ENCODE data around the gene TRMT2A. TPM values are rescaled to one million over a fixed set of nuclear protein-coding genes. Genes with fewer than 3 reads are reported as not detected.

TRMT2A gene
- total and polyA plus RNA-seq, 2 of the 8 experiments (the other 6 are each of a cell fraction or from before 2014, with no cell fraction given): 44.9 to 50.3 TPM

DNA sequence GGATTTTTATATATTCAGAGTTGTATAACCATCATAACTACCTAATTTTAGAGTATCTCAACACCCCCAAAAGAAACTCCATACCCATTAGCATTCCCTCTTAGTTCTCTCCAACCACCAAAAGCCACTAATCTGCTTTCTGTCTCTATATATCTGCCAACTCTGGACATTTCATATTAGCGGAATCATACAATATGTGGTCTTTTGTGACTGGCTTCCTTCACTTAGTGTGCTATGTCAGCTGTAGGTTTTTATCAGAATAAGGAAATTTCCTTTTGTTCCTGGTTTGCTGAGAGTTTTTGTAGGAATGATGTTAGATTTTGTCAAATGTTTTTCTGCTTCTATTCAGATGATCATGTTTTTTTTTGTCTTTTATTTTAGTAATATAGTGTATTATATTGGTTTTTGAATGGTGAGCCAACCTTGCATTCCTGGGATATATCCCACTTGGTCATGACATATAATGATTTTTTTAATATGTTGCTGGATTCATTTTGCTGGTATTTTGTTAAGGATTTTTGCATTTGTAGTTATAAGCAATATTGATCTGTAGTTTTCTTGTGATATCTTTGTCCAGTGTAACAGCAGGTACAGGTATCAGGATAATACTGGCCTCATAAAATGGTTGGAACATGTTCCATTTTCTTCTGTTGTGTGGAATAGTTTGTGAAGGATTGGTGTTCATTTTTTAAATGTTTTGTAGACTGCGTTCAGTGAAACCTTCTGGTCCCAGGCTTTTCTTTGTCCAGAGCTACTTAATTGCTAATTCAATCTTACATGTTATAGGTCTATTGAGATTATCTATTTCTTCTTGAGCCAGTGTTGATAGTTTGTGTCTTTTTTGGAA, 20.2 kb downstream of the TRMT2A start:
- Histone ChIP-seq H3K9ac (replicated peaks in 1 of 4; ENCODE audit: extremely low read depth in 1 of 4, low read depth in 3 of 4, low read length in 3 of 4) (no peak overlapping the region), H3K4me1 (replicated peaks in 1 of 4; ENCODE audit: control insufficient read depth in 3 of 4, insufficient read depth in 4 of 4, low read length in 3 of 4) (peaks cover 0 to 6% (median 0%) of the 10 kb centered on the region in 4 experiments; a peak in 3 of 7 replicates), H2BK120ac (replicated peaks; ENCODE audit: low read depth, low read length) (no peak overlapping the region), H3K79me1 (ENCODE audit: low read depth, low read length) (peaks cover 9% of the 10 kb centered on the region), H4K8ac (ENCODE audit: extremely low read depth, insufficient read depth, low read length) (no peak overlapping the region), H3K14ac (ENCODE audit: insufficient read length) (no peak overlapping the region), H4K20me1 (replicated peaks in 1 of 2; ENCODE audit: control insufficient read depth in 1 of 2, insufficient read depth in 2 of 2, low read length in 2 of 2) (peaks cover 10 to 24% of the 10 kb centered on the region in 2 experiments), H3K23ac (ENCODE audit: insufficient read length) (no peak overlapping the region), H3K4me2 (ENCODE audit: insufficient read depth in 1 of 2, low read depth in 2 of 2, low read length in 2 of 2) (no peak overlapping the region), H3K23me2 (ENCODE audit: low read depth, low read length) (no peaks in the 10 kb centered on the region), H4K91ac (replicated peaks; ENCODE audit: insufficient read length, low read length) (no peak overlapping the region), H3K27me3 (replicated peaks in 1 of 4; ENCODE audit: control insufficient read depth in 3 of 4, extremely low read depth in 1 of 4, insufficient read depth in 3 of 4, low read length in 3 of 4) (no peaks in the 10 kb centered on the region), H3K9me3 (ENCODE audit: insufficient read depth in 2 of 2, low read depth in 1 of 2, low read length in 1 of 2) (no peaks in the 10 kb centered on the region), H4K5ac (ENCODE audit: insufficient read length, low read depth, low read length) (no peak overlapping the region), H3K4ac (replicated peaks; ENCODE audit: insufficient read length, low read depth, low read length) (no peak overlapping the region), H2BK15ac (ENCODE audit: low read length) (no peak overlapping the region), H2BK12ac (ENCODE audit: low read depth, low read length) (no peak overlapping the region), H2BK5ac (ENCODE audit: low read depth, low read length) (no peak overlapping the region), H3K4me3 (ENCODE audit: extremely low read depth in 1 of 4, insufficient read depth in 2 of 4, low read depth in 3 of 4, low read length in 4 of 4) (no peak overlapping the region), H3K79me2 (ENCODE audit: control insufficient read depth in 1 of 2, insufficient read depth in 2 of 2, low read length in 2 of 2) (peaks cover 0 to 32% of the 10 kb centered on the region in 2 experiments; a peak in 3 of 4 replicates), H3K27ac (ENCODE audit: low read depth, low read length) (no peak overlapping the region), H2AFZ (ENCODE audit: low read length) (no peak overlapping the region), H3K56ac (replicated peaks; ENCODE audit: insufficient read length, low read depth, low read length) (no peak overlapping the region), H2BK20ac (ENCODE audit: low read length) (no peak overlapping the region), H3K36me3 (ENCODE audit: control insufficient read depth in 2 of 4, insufficient read depth in 4 of 4, low read length in 3 of 4) (peaks cover 28 to 97% (median 66%) of the 10 kb centered on the region in 4 experiments), H3K18ac (ENCODE audit: extremely low read depth, low read length) (no peak overlapping the region), H2AK5ac (ENCODE audit: low read depth, low read length) (no peak overlapping the region)
- ChIA-PET CTCF (ENCODE audit: partially characterized antibody) (interaction anchor here (1.0 to 1.8 kb wide), 6 partner anchors 9 to 125 kb away, joined by 3 to 7 read pairs (median 4); no protein-coding TSS in a partner anchor), POLR2A (ENCODE audit: partially characterized antibody) (interaction anchor here (1.0 to 29.4 kb wide), 8 partner anchors 9 to 31 kb away, joined by 3 to 598 read pairs (median 4); partner anchors contain the start of genes RANBP1 and TRMT2A)
- DNase-seq (ENCODE audit: low read depth in 1 of 2, low spot score in 2 of 2) (no peak), FAIRE-seq (no peak)
- 98% methylated on average over 2 of the region's 2 CpGs; no CpG with 5 or more reads in 1 of the 2 experiments for WGBS, 2 experiments (ENCODE audit: extremely low coverage in 1 of 2, insufficient coverage in 1 of 2, insufficient read length in 1 of 2, insufficient replicate concordance in 2 of 2, low coverage in 1 of 2, low lambda C conversion rate in 2 of 2, missing lambda C conversion rate in 1 of 2)
- TF ChIP-seq RAD21 (IDR thresholded peaks at IDR 0.05 in 1 of 2, conservative IDR thresholded peaks at IDR 0.05 in 1 of 2; ENCODE audit: low read depth in 2 of 2, low read length in 2 of 2) (no peak), SIRT6 (IDR thresholded peaks at IDR 0.05; ENCODE audit: low read length) (no peak), RFX5 (IDR thresholded peaks at IDR 0.05; ENCODE audit: borderline replicate concordance, low read depth, low read length) (no peak), SUZ12 (IDR thresholded peaks at IDR 0.05; ENCODE audit: low read length) (no peak), TBP (IDR thresholded peaks at IDR 0.05; ENCODE audit: low read depth, low read length) (no peak)
